C1 segment of cervical spinal cord (tissue), 14 donors: ENCODE measurements around the gene DRD2.
"Not testable (repeated sequence)": the region's sequence is repeated elsewhere in the genome, so short reads cannot be mapped to it uniquely, and the experiment has no call there.

Experiments used
- DNase-seq, 14 donors: peaks; one replicate each; lab custom pipeline; 2025; lab: John Stamatoyannopoulos, UW

Gene DRD2

DNA sequence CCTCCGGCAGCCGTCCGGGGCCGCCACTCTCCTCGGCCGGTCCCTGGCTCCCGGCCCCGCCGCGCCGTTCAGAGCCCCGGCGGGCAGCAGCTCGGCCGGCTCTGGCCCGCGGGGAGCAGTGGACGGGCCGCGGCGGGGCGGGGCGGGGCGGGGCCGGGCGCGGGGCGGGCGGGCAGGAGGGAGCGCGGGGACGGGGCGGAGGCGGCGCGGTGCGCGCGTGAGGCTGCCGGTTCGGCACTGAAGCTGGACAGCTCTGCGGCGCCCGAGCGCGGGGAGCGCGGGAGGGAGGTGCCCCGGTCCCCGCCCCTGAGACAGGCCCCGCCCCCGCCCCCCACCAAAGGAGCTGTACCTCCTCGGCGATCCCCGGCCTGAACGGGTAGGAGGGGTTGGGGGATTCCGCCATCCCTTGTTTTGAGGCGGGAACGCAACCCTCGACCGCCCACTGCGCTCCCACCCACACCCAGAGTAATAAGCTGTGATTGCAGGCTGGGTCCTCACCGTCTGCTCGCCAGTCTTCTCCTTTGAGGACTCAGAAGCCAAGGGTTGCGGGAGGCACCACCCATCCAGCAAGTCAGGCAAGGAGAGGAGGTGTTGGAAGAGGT lies at the start of gene DRD2:
Gene DRD2, minus strand, starts transcription at position 239 of the 602 bp plus-strand sequence. CDS start 50,747 bp downstream, outside the sequence.
- DNase-seq, result no peak

DNA sequence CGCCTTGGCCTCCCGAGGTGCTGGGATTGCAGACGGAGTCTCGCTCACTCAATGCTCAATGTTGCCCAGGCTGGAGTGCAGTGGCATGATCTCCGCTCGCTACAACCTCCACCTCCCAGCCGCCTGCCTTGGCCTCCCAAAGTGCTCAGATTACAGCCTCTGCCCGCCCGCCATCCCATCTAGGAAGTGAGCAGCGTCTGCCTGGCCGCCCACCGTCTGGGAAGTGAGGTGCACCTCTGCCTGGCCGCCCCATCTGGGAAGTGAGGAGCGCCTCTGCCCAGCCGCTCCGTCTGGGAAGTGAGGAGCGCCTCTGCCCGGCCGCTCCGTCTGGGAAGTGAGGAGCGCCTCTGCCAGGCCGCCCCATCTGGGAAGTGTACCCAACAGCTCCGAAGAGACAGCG lies 48.7 kb upstream of the DRD2 start:
- not testable (repeated sequence) for DNase-seq

DNA sequence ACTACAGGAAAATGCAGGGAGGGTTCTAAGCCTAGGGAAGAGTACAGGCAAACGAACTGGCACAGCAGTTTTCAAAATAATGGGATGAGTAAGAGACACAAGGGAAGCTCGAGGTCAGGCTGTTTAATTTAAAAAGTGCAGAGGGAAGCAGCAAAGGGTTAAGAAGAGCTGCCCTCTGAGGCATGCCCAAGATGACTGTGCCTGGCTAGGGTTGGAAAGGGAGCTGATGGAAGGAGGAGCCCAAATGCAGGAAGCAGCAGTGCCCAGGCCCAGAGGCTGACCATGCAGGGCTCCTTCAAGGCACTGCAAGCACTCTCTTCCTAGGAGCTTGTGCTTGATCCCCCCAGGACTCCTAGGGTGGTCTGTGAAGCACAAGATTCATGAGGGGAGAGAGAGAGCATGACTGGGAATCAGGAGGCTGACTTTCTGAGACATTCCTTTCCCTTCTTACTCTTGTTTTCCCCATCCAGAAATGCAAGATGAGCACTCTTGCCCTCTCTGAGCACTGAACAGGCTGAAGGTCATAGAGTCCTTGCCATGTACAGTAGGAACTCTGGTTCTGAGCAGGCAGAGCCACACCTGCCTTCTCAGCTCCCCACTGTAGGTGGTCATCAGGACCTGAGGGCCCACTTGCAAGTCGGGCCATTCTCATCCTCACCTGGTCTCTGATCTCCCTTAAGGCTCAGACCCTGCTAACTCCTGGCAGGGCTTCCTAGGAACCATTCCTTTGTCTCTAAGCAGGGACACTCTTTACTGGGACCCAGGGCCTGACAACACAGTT lies 46.7 kb upstream of the DRD2 start:
- no peak for DNase-seq

DNA sequence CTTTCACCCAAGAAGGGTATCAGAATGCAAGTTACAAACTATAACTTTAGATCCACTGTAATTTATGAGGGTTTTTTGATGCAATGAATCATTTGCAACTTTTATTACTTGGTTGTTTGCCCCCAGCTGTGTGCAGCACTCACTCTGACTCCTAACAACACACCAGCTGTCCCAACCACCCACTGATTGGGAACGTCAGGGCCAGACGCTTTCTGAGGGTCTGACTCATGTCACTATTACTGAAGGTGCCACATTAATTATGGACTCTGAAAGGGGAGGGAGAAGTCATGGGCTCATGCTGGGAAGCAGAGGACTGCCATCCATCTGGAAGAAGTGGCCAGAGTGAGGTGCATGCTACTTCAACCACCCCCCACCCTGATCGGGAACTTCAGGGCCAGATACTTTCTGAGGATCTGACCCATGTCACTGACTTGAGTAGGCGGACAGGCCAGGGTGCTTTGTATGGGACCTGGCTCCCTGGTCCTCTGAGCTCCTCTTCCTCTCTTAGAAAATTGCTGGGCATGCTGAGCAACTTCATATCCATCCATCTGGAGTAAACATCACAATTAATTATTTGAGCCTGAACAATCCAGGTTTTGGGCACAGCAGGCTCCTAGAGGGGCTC lies 44.9 kb upstream of the DRD2 start:
- no peak for DNase-seq

DNA sequence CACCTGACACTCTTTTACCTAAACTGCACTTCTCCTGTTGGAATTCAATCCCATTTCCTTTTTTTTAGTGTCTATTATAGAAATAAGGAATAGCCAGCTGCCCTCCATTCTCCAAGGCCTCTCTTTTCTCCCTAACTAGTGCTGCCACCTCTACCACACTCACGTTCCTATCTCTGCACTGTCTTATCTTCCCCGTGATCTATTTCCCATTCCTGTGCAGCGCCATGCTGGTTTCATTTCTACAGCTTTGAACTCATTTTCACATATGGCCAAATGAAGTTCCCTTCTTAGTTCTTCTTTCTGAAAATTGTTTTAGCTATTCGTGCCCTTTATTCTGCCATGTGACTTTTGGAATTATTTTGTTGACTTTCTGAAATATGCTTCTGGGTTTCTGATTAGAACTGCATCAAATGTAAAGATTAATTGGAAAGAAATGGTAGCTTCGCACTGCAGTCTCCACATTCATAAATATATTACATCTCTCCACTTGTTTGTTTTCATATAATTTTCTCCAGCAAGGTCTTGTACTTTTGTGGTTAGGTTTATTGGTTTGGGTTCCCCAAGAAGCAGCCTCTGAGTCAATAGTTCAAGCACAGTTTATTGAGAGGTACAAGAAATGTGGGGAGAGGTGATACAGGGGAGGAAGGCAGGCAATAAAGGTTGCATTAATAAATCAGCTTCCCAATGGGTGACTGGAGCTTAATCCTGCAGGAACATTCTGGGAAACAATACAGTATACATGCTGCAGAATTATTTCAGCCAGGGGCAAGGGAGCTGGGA lies 43.7 kb upstream of the DRD2 start:
- DNase-seq, result no peak

DNA sequence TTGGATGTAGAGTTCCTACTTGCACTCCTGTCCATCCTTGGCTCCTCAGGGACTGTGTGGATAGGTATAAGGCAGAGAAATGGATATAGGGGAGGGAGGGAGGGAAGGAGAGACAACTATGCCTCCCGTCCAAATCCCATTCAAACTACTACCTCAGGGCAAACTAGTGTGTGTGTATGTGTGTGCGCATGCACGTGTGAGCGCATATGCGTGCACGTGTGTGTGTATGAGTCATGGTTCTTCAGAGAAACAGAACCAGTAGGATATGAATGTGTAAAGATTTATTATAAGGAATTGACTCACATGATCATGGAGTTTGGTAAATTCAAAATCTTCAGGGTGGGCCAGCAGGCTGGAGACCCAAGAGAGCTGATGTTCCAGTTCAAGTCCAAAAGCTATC lies 42.2 kb upstream of the DRD2 start:
- DNase-seq, result no peak

DNA sequence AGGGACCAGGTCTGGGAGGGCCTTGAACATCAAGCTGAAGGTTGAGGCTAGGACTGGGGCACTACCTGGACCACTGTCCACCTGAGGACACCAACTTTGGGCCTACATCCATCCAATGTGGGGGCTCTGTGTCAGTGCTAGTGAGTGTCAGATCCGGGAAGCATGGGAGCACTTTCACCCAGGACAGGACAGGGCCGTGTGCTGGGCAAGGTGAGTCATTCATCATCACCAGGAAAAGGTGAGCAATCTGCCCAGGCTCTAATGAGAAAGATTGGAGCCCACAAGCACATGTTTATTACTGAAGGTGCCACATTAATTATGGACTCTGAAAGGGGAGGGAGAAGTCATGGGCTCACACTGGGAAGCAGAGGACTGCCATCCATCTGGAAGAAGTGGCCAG lies 39.7 kb upstream of the DRD2 start:
- no peak for DNase-seq

DNA sequence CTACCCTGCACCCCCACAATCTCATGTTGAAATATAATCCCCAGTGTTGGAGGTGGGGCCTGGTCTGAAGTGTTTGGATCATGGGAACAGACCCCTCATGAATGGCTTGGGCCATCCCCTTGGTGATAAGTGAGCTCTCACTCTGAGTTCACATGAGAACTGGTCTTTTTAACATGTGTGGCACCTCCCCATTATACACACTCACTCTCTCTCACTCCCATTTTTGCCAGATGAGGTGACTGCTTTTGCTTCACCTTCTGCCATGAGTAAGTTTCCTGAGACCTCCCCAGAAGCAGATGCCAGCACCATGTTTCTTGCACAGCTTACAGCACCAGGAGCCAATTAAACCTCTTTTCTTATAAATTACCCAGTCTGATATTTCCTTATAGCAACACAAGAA lies 32.1 kb upstream of the DRD2 start:
- no peak for DNase-seq

DNA sequence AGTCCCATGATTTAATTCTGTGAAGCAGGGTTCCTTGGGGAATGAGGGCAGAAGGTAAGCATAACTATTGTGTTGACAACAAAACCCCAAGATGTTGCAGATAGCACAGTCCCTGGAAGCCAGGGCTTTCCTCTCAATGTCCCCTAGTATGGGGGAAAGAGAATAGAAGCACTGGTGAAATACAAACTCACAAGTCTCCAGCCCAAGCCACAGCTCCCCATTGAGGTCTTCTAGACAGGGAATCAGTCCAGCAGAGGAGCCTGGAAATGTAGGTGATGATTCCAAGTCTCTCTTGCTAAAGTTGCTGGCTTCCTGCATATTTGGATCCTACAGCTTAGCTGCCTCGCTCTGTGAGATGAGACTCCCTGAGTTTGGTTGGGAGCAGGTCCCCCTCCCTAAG lies 31.7 kb upstream of the DRD2 start:
- no peak for DNase-seq

DNA sequence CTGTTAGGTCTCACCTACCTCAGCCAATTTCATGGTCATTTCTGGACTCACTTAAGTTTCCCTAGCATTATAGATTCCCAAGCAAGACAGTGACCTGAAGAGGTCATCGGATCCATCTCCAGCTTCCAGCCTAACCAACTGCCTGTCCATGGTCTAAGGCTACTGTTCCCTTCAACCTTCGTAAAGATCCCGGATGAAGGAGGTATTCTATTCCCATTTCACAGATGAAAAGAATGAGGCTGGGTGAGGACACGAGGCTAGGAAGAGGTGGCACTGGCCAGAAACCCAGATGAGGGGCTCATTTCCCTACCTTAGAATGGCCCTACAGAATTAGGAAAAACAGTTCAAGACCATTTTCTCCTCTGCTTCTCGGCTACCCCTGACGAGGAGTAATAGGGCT lies 31.3 kb upstream of the DRD2 start:
- no peak for DNase-seq

DNA sequence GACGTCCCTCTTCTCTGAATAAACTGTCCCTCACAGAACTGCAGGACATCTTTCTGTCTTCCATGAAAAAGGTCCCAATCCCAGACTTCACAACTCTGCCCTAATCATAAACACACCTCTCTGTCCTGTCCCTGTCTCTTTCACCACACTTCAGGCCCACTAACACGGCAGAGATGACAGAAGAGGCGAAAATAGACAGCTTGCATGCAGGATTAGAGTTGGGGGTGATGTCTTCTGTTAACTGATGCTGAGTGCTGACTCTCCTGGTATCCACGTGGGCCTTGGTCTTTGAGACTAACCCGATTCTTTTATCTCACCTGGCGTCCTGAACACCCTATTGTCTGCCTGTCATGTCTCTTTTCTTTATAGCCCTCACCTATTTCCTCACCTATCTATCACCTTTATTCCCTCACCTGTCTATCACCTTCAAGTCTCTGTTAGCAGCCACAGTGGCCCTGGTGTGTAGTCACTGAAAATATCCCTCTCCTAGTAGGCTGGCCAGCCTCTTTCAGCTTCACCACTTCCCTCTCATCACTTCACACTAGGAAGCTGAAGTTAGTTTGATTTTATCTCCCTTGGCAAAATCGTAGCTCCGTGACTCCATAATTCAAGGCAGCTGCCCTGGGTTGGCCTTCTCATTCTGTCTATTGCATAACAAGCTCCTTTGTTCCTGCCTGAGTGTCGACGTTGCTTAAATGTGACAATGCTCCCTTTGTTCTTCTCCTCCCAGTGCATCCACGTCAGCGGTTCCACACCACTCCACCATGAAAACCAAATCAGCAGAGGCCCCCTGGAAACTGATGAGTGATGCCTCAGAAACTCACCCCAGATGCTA lies 30.6 kb upstream of the DRD2 start:
- peak in 10 of 14 donors; percentile 9 to 62 (median 50) for DNase-seq

DNA sequence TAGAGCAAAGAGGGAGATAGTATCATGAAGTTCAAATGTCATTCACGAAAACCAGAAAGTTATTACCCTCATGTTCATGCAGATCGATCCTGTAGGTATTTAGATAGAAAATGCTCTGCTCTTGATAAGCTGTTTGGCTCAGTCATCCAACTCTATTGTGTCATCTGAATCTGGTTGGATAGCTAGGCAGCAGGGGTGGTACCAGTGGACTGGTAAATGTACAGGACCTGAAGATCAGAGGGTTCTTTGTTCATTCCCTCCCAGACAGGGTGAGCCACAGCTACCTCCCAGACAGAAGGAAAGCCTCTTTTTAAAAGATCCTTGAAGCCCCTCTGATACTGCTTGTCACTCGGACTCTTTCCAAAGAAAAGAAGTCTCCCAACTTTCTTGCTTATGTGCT lies 29.8 kb upstream of the DRD2 start:
- peak in 3 of 14 donors; percentile 4 to 36 (median 6) for DNase-seq

DNA sequence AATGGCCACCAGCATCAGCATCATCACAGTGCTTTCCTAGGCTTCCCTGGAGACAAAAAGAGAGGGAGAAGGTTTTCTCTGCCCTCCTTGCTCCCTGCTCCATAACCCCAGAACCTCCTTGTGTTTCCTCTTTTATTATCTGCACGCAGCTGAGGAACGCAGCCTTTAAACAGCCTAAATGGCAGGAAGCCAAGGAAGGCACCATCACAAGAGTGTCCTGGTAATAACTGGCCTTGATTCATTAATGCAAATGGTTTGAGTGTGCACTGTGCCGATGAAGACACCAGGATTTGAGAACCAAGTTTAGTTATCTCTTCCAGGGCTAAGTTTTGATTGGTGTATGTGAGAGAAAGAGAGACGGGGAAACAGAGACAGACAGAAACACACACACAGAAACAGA lies 29.4 kb upstream of the DRD2 start:
- DNase-seq, result peak in 2 of 14 donors; percentile 10 to 17

DNA sequence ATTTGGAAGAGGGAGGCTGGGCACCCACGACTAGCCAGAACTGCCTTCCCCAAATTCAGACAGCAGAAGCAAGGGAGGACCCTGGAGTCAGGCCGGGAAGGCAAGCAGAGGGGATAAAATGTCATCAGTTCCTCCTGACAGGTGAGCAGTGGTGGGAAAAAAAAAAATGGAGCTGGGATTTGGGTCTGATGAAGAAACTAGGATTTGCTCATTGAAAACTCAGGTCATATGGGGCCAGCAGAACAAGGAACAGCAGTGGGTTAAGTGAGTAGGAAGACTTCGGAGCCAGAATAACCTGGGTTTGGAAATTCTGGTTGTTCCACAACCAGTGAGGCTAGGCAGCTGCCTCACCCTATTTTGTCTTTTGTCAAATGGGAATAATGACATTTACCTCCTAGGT lies 28.9 kb upstream of the DRD2 start:
- DNase-seq, result no peak

DNA sequence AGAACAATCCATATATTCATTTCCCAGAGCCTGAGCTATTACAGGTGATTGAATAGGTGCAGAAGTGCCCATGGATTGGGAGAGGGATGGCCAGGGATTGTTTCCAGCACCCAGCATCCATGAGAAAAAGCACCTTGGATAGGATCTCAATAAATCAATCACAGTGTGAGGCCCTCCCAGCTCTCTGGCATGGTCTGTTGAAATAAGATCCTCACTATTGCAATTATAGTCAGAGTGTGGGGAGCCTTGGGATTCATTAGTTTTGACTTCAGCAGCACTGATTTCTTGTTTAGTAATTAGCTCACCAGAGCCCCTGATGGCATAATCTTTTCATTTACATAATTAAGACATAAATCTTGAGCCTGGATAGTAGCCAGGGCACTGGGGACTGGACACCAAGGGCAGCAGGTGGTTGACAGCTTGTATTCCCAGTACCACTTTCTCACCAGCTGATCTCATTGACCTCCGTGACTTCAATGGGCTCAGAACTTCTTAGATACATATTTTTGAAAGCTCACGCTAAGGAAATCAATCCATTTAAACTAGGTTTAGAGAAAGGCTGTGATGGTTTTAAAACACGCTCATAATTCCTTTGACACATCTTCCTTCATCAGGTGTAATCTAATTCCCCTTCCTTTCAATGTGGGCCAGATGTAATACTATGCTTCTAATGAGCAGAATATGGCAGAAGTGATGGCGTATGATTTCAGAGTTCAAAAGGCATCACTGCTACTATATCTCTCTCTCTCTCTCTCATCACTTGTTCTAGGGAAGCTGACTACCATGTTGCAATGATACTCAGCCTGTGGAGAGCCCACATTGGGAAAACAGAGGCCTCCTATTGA lies 22.1 kb upstream of the DRD2 start:
- DNase-seq, result no peak

DNA sequence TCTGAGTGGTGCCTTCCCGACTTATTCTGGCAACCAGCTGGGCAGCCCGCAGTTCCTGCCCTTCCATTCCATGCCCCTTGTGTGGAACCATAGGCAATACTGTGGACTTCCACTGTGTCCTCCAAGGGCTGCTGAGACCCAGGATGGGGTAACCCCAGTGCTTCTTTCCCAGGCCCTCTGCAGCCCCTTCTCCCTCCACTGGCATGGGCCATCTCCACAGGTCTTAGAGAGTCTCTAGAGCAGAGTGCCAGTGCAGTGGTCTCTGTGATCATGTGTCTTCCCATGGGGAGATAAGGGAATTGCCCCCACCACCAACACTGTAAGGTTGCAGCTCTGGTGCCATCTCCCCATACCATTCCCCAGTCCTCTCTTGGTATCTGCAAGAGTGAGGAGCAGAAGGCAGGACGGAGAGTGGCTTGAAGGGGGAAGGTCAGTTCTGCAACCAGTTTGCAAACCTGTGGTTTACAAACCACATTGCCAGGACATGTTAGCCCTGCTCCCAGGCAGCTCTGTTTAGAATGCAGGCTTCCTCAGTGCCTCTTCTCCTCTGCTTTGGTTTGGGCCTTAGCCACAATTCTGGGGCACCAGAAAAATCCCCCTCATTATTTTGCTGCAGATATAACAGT lies 20.9 kb upstream of the DRD2 start:
- DNase-seq, result no peak

DNA sequence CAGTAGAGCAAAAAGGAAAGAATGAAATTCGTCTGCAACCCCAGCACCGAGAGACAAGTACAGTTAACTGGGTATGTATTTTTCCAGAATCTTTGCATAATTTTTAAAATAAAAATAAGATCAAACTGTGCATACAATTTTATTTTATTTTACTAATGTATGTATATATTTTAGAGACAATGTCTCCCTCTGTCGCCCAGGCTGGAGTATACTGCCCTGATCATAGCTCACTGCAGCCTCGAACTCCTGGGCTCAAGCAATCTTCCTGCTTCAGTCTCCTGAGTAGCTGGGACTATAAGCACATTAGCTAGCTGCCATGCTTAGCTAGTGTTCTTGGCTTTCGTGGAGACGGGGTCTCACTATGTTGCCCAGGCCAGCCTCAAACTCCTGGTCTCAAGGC lies 18.8 kb upstream of the DRD2 start:
- DNase-seq, result no peak

DNA sequence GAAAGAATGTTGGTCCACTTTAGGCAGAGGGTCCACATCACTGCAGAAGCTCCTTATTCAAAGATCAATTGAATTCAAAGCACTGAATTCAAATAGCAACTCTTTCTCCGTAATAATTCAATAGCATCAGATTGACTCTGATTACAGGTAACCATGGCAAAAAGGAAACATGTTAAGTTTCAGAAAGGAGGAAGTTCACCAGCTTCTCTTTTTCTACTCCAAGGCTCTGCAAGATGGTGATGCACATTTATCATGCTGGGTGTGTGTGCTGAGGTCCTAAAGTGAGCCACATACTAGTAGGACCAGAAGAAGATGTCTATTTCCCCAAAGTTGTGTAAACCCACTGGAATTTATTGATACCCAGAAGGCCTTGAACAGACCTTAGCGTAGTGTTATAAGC lies 18.0 kb upstream of the DRD2 start:
- DNase-seq, result no peak

DNA sequence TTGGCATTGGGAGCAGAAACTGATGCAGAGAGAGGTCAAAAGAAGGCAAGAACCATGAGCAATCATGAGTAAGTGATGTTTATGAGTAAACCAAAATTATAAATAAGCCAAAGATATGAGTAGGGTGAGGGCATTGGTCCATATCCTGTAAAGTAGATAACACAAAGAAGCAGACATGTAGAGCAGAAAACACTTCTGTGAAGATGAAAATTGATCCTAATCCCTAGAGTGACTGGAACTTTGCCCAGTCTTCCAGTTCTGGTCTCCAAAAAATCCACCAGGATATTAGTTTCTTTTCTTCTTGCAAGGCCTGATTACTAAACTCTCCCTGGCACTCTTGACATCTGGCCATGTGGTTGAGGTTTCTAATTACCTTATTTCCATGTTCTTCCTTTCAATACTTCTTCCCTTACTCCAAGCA lies 13.7 kb upstream of the DRD2 start:
- DNase-seq, result no peak

DNA sequence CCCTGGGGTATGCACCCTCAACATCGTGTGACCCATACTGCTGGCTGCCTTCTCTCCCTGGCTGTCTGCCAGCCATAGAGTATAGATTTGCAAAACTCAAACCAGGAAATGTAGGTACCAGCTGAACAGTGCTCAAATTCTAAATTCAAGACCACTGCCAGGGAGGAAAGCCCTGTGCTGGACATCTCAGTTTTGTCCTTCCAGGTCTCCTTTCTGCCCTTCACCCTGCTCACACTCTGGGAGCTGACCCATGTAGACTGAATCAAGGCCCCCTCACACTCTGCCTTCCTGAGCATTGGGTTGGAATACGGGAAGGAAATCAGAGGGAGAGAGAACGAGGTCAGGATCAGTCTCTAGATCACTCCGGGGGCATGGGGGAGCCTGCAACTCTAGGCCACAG lies 12.4 kb upstream of the DRD2 start:
- DNase-seq, result no peak
